Measurements from ENCODE around the gene SSB.
"Not testable (repeated sequence)": the region's sequence is repeated elsewhere in the genome, so short reads cannot be mapped to it uniquely, and the experiment has no call there.

SSB gene

GRCh38 chr2:169803480-169803879 lies 4.8 kb downstream of the SSB start:
- TF ChIP-seq CTCF (conservative IDR thresholded peaks at IDR 0.05; ENCODE audit: low read depth, low read length): no peak
- peak; percentile 21 for DNase-seq (ENCODE audit: low read depth)
- no peak overlapping the region for H3K4me3 ChIP-seq (ENCODE audit: low read depth, low read length)

- peak; percentile 32 for DNase-seq (ENCODE audit: low read depth)
Observed at GRCh38 chr2:169806586-169806985, 7.9 kb downstream of the SSB start.

GRCh38 chr2:169808221-169808620 lies 9.6 kb downstream of the SSB start:
- TF ChIP-seq CTCF (conservative IDR thresholded peaks at IDR 0.05; ENCODE audit: low read depth, low read length): no peak
- DNase-seq (ENCODE audit: low read depth): peak; percentile 85
- no peak overlapping the region for H3K4me3 ChIP-seq (ENCODE audit: low read depth, low read length)

More at GRCh38 chr2:169806586-169806985, 7.9 kb downstream of the SSB start:
- H3K4me3 ChIP-seq (ENCODE audit: low read depth, low read length): no peak overlapping the region
- TF ChIP-seq CTCF (conservative IDR thresholded peaks at IDR 0.05; ENCODE audit: low read depth, low read length): no peak

- no peak overlapping the region for H3K4me3 ChIP-seq (ENCODE audit: low read depth, low read length)
- TF ChIP-seq CTCF (conservative IDR thresholded peaks at IDR 0.05; ENCODE audit: low read depth, low read length): no peak
- DNase-seq (ENCODE audit: low read depth): peak; percentile 90
Observed at GRCh38 chr2:169815849-169816248, 17.2 kb downstream of the SSB start.

- not testable (repeated sequence) for H3K4me3 ChIP-seq (ENCODE audit: low read depth, low read length); DNase-seq (ENCODE audit: low read depth)
Observed at GRCh38 chr2:169816961-169817360, 18.3 kb downstream of the SSB start.

- DNase-seq (ENCODE audit: low read depth); H3K4me3 ChIP-seq (ENCODE audit: low read depth, low read length): not testable (repeated sequence)
Observed at GRCh38 chr2:169817369-169817768, 18.7 kb downstream of the SSB start.

- TF ChIP-seq CTCF (conservative IDR thresholded peaks at IDR 0.05; ENCODE audit: low read depth, low read length): no peak
- H3K4me3 ChIP-seq (ENCODE audit: low read depth, low read length): no peak overlapping the region
- no peak for DNase-seq (ENCODE audit: low read depth)
Observed at GRCh38 chr2:169818241-169818640, 19.6 kb downstream of the SSB start.

GRCh38 chr2:169819106-169819505 lies 20.4 kb downstream of the SSB start:
- no peak for TF ChIP-seq CTCF (conservative IDR thresholded peaks at IDR 0.05; ENCODE audit: low read depth, low read length)
- H3K4me3 ChIP-seq (ENCODE audit: low read depth, low read length): no peak overlapping the region
- peak; percentile 16 for DNase-seq (ENCODE audit: low read depth)

- peak; percentile 39 for DNase-seq (ENCODE audit: low read depth)
- not testable (repeated sequence) for H3K4me3 ChIP-seq (ENCODE audit: low read depth, low read length)
Observed at GRCh38 chr2:169820101-169820500, 21.4 kb downstream of the SSB start.

All from choroid plexus epithelial cell (primary cell).